ENCODE results near the gene ASB14. TPM values are rescaled to one million over a fixed set of nuclear protein-coding genes. Genes with fewer than 3 reads are reported as not detected.

The ASB14 gene
- total RNA-seq, 1 experiment from 2014 or later, result not detected

GRCh38 chr3:57287205-57287604 is 5.3 kb downstream of the ASB14 start:
- Histone ChIP-seq H3K27me3 (ENCODE audit: insufficient read depth, low read depth) (no peaks in the 10 kb centered on the region), H4K20me1 (ENCODE audit: insufficient read depth) (no peaks in the 10 kb centered on the region), H3K36me3 (ENCODE audit: low read depth) (no peaks in the 10 kb centered on the region), H3F3A (ENCODE audit: insufficient read depth, low read depth) (no peaks in the 10 kb centered on the region), H2AFZ (no peak overlapping the region), H3K27ac (no peak overlapping the region), H3K9me2 (ENCODE audit: insufficient read depth) (no peaks in the 10 kb centered on the region), H3K79me2 (ENCODE audit: low read depth) (no peaks in the 10 kb centered on the region), H3K4me2 (no peak overlapping the region), H3K4me1 (replicated peaks; ENCODE audit: insufficient read depth) (no peaks in the 10 kb centered on the region), H3K4me3 (no peak overlapping the region), H3K9me3 (ENCODE audit: insufficient read depth, low read depth) (no peaks in the 10 kb centered on the region)
- CTCF ChIA-PET, result no interaction called here
- POLR2A ChIA-PET (ENCODE audit: unreplicated experiment), result no interaction called here
- no peak for DNase-seq
- BruUV-seq (replicated peaks), result no TSS peak
- intact Hi-C loops (cut with micrococcal nuclease; ENCODE audit: unreplicated experiment), result no loop called here
- TF ChIP-seq, protein P1, sequence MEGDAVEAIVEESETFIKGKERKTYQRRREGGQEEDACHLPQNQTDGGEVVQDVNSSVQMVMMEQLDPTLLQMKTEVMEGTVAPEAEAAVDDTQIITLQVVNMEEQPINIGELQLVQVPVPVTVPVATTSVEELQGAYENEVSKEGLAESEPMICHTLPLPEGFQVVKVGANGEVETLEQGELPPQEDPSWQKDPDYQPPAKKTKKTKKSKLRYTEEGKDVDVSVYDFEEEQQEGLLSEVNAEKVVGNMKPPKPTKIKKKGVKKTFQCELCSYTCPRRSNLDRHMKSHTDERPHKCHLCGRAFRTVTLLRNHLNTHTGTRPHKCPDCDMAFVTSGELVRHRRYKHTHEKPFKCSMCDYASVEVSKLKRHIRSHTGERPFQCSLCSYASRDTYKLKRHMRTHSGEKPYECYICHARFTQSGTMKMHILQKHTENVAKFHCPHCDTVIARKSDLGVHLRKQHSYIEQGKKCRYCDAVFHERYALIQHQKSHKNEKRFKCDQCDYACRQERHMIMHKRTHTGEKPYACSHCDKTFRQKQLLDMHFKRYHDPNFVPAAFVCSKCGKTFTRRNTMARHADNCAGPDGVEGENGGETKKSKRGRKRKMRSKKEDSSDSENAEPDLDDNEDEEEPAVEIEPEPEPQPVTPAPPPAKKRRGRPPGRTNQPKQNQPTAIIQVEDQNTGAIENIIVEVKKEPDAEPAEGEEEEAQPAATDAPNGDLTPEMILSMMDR (conservative IDR thresholded peaks at IDR 0.05), result no peak
- no peak for TF ChIP-seq EZH2 (IDR thresholded peaks at IDR 0.05; ENCODE audit: low read depth)

DNA sequence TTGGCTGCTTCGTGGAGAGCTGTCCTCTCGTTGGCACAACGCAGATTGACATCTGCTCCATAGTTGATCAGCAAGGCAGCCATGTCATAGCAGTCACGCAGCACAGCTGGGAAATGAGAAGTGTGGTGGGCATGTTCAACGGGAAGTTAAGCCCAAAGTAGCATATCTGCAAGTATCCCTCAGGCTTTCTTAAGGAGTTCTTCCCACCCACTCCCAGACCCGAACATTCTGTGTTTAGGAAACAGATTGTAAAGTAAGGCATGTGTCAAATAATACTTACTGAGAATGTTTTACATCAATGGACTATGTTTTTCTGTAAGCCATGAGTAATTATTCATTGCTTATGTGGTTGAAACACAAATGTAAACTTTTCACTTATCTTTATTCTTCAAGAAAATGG is 9.2 kb downstream of the ASB14 start:
- ChIA-PET POLR2A (ENCODE audit: unreplicated experiment) (no interaction called here), CTCF (no interaction called here)
- Histone ChIP-seq H3K36me3 (ENCODE audit: low read depth) (no peaks in the 10 kb centered on the region), H3K4me3 (no peak overlapping the region), H3K4me2 (no peak overlapping the region), H3F3A (ENCODE audit: insufficient read depth, low read depth) (no peaks in the 10 kb centered on the region), H3K9me3 (ENCODE audit: insufficient read depth, low read depth) (no peaks in the 10 kb centered on the region), H3K27ac (no peak overlapping the region), H2AFZ (no peak overlapping the region), H3K4me1 (replicated peaks; ENCODE audit: insufficient read depth) (no peaks in the 10 kb centered on the region), H3K79me2 (ENCODE audit: low read depth) (no peaks in the 10 kb centered on the region), H3K9me2 (ENCODE audit: insufficient read depth) (no peaks in the 10 kb centered on the region), H4K20me1 (ENCODE audit: insufficient read depth) (no peaks in the 10 kb centered on the region), H3K27me3 (ENCODE audit: insufficient read depth, low read depth) (no peaks in the 10 kb centered on the region)
- no peak for TF ChIP-seq EZH2 (IDR thresholded peaks at IDR 0.05; ENCODE audit: low read depth)
- TF ChIP-seq, protein P1 (conservative IDR thresholded peaks at IDR 0.05), result no peak
- DNase-seq, result no peak
- BruUV-seq (replicated peaks), result no TSS peak
- intact Hi-C loops (cut with micrococcal nuclease; ENCODE audit: unreplicated experiment), result no loop called here

DNA sequence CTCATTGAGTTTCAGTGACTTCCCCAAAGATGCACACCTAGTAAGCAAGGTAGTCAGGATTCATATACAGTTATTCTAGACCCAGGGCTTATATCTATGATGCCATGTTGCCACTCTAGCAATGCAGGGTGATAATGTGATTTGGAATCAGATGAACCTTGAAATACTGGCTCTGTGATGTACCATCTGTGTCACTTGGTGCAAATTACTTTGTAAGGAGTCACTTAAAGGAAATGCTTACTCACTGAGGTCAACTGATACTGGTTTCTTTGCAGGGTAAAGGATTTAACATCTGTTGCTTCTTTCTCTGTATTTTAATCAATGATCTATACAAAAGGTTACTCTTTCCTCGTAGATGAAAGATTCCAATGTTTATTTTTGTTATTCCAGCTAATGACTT is 10.8 kb downstream of the ASB14 start:
- DNase-seq, result peak in 1 of 2 experiments; percentile 53
- no peaks in the 10 kb centered on the region for H3K79me2 ChIP-seq (ENCODE audit: low read depth)
- H3F3A ChIP-seq (ENCODE audit: insufficient read depth, low read depth), result no peaks in the 10 kb centered on the region
- no peaks in the 10 kb centered on the region for H4K20me1 ChIP-seq (ENCODE audit: insufficient read depth)
- no peaks in the 10 kb centered on the region for H3K9me3 ChIP-seq (ENCODE audit: insufficient read depth, low read depth)
- ChIA-PET CTCF (no interaction called here), POLR2A (ENCODE audit: unreplicated experiment) (no interaction called here)
- no peaks in the 10 kb centered on the region for H3K9me2 ChIP-seq (ENCODE audit: insufficient read depth)
- no peaks in the 10 kb centered on the region for H3K36me3 ChIP-seq (ENCODE audit: low read depth)
- H3K27ac ChIP-seq, result no peak overlapping the region
- no peak overlapping the region for H3K4me3 ChIP-seq
- no peaks in the 10 kb centered on the region for H3K4me1 ChIP-seq (replicated peaks; ENCODE audit: insufficient read depth)
- BruUV-seq (replicated peaks), result no TSS peak
- TF ChIP-seq EZH2 (IDR thresholded peaks at IDR 0.05; ENCODE audit: low read depth), result no peak
- TF ChIP-seq, protein P1 (conservative IDR thresholded peaks at IDR 0.05), result no peak
- intact Hi-C loops (cut with micrococcal nuclease; ENCODE audit: unreplicated experiment), result no loop called here
- H3K27me3 ChIP-seq (ENCODE audit: insufficient read depth, low read depth), result no peaks in the 10 kb centered on the region
- no peak overlapping the region for H2AFZ ChIP-seq
- no peak overlapping the region for H3K4me2 ChIP-seq
